Stimulated activated CD4-positive, alpha-beta T cell treated with anti-CD3 and anti-CD28 coated beads, Interleukin-12 subunit alpha, Interleukin-12 subunit beta, amount 100 ng/mL, for 48 hours (primary cell): ENCODE measurements around the gene SPTSSB.

Experiments used
- DNase-seq, 3 donors: peaks; one replicate each; pipeline ENCODE4 v3.0.0-alpha.2; 2020; ENCODE audit warnings: low read depth in 2 of 3, low spot score in 1 of 3

SPTSSB gene

GRCh38 chr3:161371441-161372320, at the start of gene SPTSSB:
Gene SPTSSB, minus strand, starts transcription at chr3:161371517. Its CDS starts 25,194 bp downstream, at chr3:161346323.
- peak in 2 of 3 donors; percentile 20 to 23 for DNase-seq

DNA sequence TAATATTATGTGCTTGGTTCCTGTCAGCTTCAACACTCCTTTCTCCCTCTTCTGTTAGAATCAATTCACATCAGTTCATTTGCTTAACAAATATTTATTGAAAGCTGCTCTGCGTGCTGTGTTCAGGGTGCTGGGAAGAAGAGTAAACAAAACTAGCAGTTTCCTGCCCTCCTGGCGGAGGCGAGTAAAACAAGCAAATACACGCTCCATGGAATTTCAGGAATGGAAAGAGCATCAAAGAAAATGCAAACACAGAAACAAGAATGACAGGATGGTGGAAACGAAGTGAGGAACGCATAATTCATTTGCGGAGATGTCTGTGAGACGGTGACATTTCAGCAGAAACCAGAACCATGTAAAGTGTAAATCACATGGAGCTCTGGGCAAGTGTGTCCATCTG, 49.4 kb upstream of the SPTSSB start:
- DNase-seq: no peak

GRCh38 chr3:161419555-161420333, 48.4 kb upstream of the SPTSSB start:
- DNase-seq: no peak

- no peak for DNase-seq
These were observed 44.4 kb upstream of the SPTSSB start for GRCh38 chr3:161415506-161416231.

DNA sequence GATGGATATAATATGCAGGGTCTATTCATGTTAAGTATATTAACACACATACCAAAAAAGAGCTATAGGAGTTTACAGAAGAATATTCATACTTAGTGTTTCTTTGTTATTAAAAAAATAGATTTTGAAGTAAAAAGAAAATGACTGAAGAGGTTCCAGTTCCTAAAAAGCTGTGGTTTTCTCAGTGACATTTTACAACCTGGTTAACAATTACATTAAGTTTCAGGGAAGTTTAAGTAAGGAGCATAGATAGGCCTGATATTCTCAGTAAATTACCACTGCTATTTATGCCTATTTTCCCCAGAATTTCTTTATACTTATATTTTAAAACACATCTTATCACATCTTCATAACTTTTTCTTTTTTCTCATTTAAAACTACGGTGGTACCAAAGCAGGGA, 43.6 kb upstream of the SPTSSB start:
- no peak for DNase-seq

DNA sequence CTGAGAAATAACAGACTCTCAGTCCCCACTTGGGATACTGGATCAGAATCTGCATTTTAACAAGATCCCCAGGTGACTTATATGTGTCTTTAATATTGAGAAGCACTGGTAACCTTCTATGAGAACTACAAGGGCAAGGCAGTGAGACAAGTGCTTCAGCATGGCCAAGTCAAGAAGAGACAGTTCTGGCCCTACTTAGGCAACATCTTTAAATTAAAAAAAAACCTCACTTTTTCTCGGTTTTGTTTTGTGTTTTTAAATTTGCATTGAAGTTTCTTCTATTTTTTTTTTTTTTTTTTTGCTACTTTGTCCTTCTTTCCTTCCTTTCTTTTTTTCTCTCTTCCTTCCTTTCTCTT, 42.5 kb upstream of the SPTSSB start:
- no peak for DNase-seq

- DNase-seq: no peak
These were observed 42.0 kb upstream of the SPTSSB start for GRCh38 chr3:161413127-161413854.

GRCh38 chr3:161412123-161412522, 40.8 kb upstream of the SPTSSB start:
- DNase-seq: no peak

DNA sequence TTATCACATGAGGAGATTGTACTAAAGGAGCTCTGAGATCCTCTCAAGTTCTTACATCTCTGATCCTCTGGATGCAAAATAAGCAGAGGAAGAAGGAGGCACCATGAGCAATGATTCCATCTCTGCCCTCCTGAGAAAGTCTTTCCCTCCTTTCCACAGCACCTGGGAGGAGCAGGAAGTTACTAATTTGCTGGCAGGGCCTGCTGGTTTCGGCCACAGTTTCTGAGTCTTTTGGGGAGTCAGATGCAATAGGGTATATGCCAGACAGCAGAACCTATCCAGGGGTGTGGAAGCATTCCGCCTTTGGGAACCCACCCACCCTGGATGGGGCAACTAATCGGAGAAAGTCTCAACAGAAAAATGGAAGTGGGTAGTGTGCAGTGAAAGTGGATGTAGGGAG, 38.5 kb upstream of the SPTSSB start:
- no peak for DNase-seq

GRCh38 chr3:161409069-161409468, 37.8 kb upstream of the SPTSSB start:
- peak in 2 of 3 donors; percentile 8 to 24 for DNase-seq

DNA sequence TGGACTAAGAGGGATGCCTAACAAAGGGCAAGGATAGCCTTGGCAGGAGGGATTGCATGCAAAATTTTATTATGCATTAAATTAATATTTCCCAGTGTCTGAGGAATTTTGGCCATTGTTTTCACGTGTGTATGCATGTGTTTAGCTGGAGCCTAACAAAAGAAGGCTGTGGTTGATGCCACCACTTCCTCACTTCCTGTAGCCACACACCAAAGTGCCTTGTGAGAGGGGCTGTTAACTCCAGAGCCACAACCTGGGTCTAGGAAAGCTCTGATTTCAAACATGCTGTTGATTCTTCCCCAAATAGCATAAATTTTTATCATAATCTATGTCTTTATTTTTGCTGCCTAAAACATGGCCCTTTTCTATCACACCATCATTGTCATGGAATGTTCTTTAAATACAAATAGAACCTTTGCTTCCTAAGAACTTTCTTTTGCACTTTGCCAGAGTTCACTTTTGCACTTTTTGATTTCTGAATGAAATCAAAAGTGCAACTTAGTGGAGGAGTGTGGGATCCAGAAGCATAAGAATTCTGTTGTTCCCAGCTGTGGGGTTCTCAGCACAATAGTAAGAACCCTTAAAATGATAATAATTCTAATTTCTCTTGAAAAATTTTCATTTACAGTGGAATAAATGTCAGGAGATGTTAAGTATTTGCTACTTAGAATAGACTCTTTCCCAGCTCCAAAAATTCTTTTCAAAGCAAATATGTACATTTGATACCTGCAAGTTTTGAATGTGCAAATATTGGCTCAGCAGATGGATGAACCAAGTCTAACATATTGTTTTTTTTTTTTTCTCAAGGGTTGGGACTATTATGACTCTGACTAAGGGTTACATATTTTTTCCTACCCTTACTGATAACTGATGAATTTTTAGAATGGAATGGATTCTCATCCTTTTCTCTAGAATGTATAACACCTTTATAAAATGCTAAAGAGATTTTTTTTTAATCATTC, 35.6 kb upstream of the SPTSSB start:
- DNase-seq: no peak

DNA sequence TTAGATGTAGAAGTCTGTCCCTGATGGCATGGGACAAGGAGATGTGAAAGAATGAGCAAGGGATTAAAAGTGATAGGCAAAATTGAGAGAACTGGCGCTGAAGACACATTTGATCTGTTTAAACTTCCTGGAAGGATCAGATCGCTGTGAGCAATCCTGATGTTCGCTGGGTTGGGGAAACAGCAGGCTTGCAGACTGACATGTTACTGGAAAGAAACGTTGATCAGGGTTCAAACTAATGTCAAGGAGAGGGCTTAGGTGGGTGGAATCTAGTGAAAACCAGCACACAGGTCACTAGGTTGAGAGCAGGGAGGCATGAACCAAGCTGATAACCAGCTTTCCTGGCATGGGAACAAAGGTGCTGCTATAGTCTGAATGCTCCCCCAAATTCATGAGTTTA, 34.5 kb upstream of the SPTSSB start:
- DNase-seq: no peak

GRCh38 chr3:161405087-161405486, 33.8 kb upstream of the SPTSSB start:
- DNase-seq: no peak

DNA sequence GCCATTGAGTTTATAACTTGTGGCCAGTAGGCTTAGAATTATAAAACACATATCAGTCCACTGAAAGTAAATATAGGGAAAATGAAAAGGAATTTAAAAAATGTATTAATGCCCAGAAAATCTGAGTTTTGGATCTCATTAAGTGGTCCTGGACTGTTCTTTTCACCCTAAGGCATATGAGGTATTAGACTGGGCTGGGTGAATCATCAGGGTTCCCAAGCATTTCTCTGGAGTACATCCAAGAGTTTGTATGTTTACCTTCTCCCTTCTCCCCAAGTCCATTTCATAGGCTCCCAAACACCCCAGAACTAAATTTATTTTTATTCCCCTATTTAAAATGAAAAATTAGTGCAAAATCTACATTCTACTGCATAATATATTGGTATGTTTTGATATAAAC, 31.9 kb upstream of the SPTSSB start:
- no peak for DNase-seq

- DNase-seq: no peak
These were observed 30.1 kb upstream of the SPTSSB start for GRCh38 chr3:161401389-161401788.

DNA sequence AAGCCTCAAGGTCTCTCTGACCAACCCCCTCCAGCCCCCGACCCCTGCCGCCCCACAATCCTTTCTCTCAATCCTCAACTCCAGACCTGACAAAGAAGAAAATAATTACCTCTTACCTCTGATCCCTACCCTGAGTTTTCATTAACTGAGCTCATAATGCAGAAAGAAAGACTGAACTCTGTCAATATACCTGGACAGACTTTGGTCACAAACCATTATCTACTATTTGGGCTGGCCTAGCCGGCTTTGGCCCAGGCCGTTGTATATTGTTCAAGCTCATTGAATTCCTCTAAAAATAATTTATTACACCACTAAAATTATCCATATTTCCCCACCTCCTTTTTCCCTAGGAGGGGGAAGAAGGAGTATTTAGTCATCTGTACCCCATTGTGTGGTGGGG, 29.3 kb upstream of the SPTSSB start:
- no peak for DNase-seq

- DNase-seq: no peak
These were observed 24.0 kb upstream of the SPTSSB start for GRCh38 chr3:161395115-161396012.

DNA sequence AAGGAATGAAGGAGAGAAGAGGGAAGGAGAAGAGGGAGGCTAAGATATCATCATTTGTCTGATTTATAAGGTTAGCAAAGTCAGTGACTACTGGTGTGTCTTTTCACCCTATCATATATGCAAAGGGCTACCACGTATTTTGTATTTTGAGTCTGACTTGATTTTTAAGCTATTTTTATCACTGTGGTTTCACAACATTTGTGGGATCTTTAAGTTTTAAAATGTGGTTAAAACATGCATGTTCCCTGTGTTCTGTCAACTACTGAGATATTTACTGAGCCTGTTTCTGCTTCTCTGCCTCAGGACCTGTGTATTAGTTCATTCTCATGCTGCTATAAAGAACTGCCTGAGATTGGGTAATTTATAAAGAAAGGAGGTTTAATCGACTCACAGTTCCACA, 22.5 kb upstream of the SPTSSB start:
- no peak for DNase-seq

GRCh38 chr3:161393310-161393709, 22.0 kb upstream of the SPTSSB start:
- DNase-seq: no peak
